ENCODE results near the gene ENPP6. TPM values are rescaled to one million over a fixed set of nuclear protein-coding genes. Genes with fewer than 3 reads are reported as not detected.

The ENPP6 gene
- total RNA-seq, 4 donors from 2014 or later = 0.47 to 1.7 (median 1.2) TPM

- H3K4me1 ChIP-seq = no peaks in the 10 kb centered on the region
- H3K27ac ChIP-seq = no peak overlapping the region
- TF ChIP-seq CTCF (IDR thresholded peaks at IDR 0.05) (no peak), POLR2A (IDR thresholded peaks at IDR 0.05) (no peak), EP300 (IDR thresholded peaks at IDR 0.05) (no peak), POLR2AphosphoS5 (IDR thresholded peaks at IDR 0.05) (no peak)
- H3K27me3 ChIP-seq = peaks cover 12% of the 10 kb centered on the region
- no peak for ATAC-seq
- no peaks in the 10 kb centered on the region for H3K36me3 ChIP-seq
- H3K9me3 ChIP-seq = peaks cover 0 to 6% (median 0%) of the 10 kb centered on the region in 3 donors
- WGBS, 2 donors (ENCODE audit: low coverage in 1 of 2) = 78 to 92% methylated on average over 2 to 7 of the region's 7 CpGs
- no peak overlapping the region for H3K4me3 ChIP-seq
Observed at GRCh38 chr4:184111233-184111832, 106.3 kb downstream of the ENPP6 start.

- no peaks in the 10 kb centered on the region for H3K4me1 ChIP-seq
- 67 to 73% methylated on average over 4 to 5 of the region's 14 CpGs for WGBS, 2 donors (ENCODE audit: low coverage in 1 of 2)
- peaks cover 12% of the 10 kb centered on the region for H3K27me3 ChIP-seq
- H3K27ac ChIP-seq = no peak overlapping the region
- H3K4me3 ChIP-seq = no peak overlapping the region
- no peak for ATAC-seq
- no peak for TF ChIP-seq EP300 (IDR thresholded peaks at IDR 0.05)
- TF ChIP-seq CTCF (IDR thresholded peaks at IDR 0.05) = no peak
- no peak for TF ChIP-seq POLR2A (IDR thresholded peaks at IDR 0.05)
- no peak for TF ChIP-seq POLR2AphosphoS5 (IDR thresholded peaks at IDR 0.05)
- no peaks in the 10 kb centered on the region for H3K36me3 ChIP-seq
- peaks cover 0 to 6% (median 0%) of the 10 kb centered on the region in 3 donors for H3K9me3 ChIP-seq
Observed at GRCh38 chr4:184110452-184111224, 107.0 kb downstream of the ENPP6 start.

- Histone ChIP-seq H3K27ac (no peak overlapping the region), H3K4me3 (no peak overlapping the region), H3K36me3 (no peaks in the 10 kb centered on the region), H3K9me3 (peaks cover 0 to 6% (median 0%) of the 10 kb centered on the region in 3 donors), H3K27me3 (peaks cover 12% of the 10 kb centered on the region), H3K4me1 (no peaks in the 10 kb centered on the region)
- ATAC-seq = no peak
- WGBS, 2 donors (ENCODE audit: low coverage in 1 of 2) = 58 to 85% methylated on average over 3 to 7 of the region's 10 CpGs
- no peak for TF ChIP-seq CTCF (IDR thresholded peaks at IDR 0.05)
- TF ChIP-seq EP300 (IDR thresholded peaks at IDR 0.05) = no peak
- no peak for TF ChIP-seq POLR2AphosphoS5 (IDR thresholded peaks at IDR 0.05)
- TF ChIP-seq POLR2A (IDR thresholded peaks at IDR 0.05) = no peak
Observed at GRCh38 chr4:184108006-184108501, 109.6 kb downstream of the ENPP6 start.

- Histone ChIP-seq H3K36me3 (no peaks in the 10 kb centered on the region), H3K27me3 (no peaks in the 10 kb centered on the region), H3K4me1 (peaks cover 0 to 13% (median 0%) of the 10 kb centered on the region in 3 donors), H3K9me3 (no peaks in the 10 kb centered on the region), H3K4me3 (no peak overlapping the region), H3K27ac (no peak overlapping the region)
- 66 to 80% methylated on average over 2 to 4 of the region's 5 CpGs for WGBS, 2 donors (ENCODE audit: low coverage in 1 of 2)
- no peak for ATAC-seq
- no peak for TF ChIP-seq POLR2A (IDR thresholded peaks at IDR 0.05)
- TF ChIP-seq POLR2AphosphoS5 (IDR thresholded peaks at IDR 0.05) = no peak
- no peak for TF ChIP-seq CTCF (IDR thresholded peaks at IDR 0.05)
- TF ChIP-seq EP300 (IDR thresholded peaks at IDR 0.05) = no peak
Observed at GRCh38 chr4:184104419-184105101, 113.1 kb downstream of the ENPP6 start.
